HEK293T (cell line): ENCODE results near the gene PLEKHG4.

Source experiments
- CTCF ChIA-PET: fragments of 350-600 bp; formaldehyde crosslinking; extraction: SDS; loops from one replicate; lab custom pipeline; 2021; ENCODE audit warnings: antibody characterized with exemption, inconsistent platforms; lab: Yijun Ruan, JAX
- POLR2A ChIA-PET: fragments of 350-600 bp; formaldehyde crosslinking; extraction: SDS; loops from one replicate; lab custom pipeline; 2020; ENCODE audit warnings: antibody characterized with exemption, inconsistent platforms; lab: Yijun Ruan, JAX
- DNase-seq: peaks from one replicate; pipeline ENCODE4 v3.0.0; 2012; ENCODE audit warnings: mixed read lengths; ENCODE audit errors: extremely low spot score
- ARNT ChIP-seq: fragments of 450-650 bp; IDR thresholded peaks from 2 replicates; pipeline ENCODE4 v1.6.1; 2017; ENCODE audit warnings: mild to moderate bottlenecking
- BHLHE40 ChIP-seq: fragments of 450-650 bp; IDR thresholded peaks from 2 replicates; pipeline ENCODE4 v1.6.1; 2016; ENCODE audit warnings: mild to moderate bottlenecking, moderate library complexity, borderline replicate concordance
- CTBP1 ChIP-seq: fragments of 450-650 bp; IDR thresholded peaks from 2 replicates; pipeline ENCODE4 v1.6.1; 2016; ENCODE audit warnings: borderline replicate concordance
- ELF4 ChIP-seq: fragments of 450-650 bp; IDR thresholded peaks from 2 replicates; pipeline ENCODE4 v1.6.1; 2017; ENCODE audit warnings: antibody characterized with exemption
- FOXA1 ChIP-seq: fragments of 450-650 bp; IDR thresholded peaks from 2 replicates; pipeline ENCODE4 v1.6.1; 2016; ENCODE audit warnings: mild to moderate bottlenecking
- FOXK2 ChIP-seq: fragments of 450-650 bp; IDR thresholded peaks from 2 replicates; pipeline ENCODE4 v1.6.1; 2016; ENCODE audit warnings: mild to moderate bottlenecking
- FOXM1 ChIP-seq: fragments of 450-650 bp; IDR thresholded peaks from 2 replicates; pipeline ENCODE4 v1.6.1; 2017; ENCODE audit warnings: mild to moderate bottlenecking, borderline replicate concordance
- HDGF ChIP-seq: fragments of 450-650 bp; IDR thresholded peaks from 2 replicates; pipeline ENCODE4 v1.6.1; 2017; ENCODE audit warnings: antibody characterized with exemption, borderline replicate concordance
- L3MBTL2 ChIP-seq: fragments of 450-650 bp; conservative IDR thresholded peaks from 2 replicates; pipeline ENCODE4 v1.6.1; 2016; ENCODE audit warnings: mild to moderate bottlenecking
- LEF1 ChIP-seq: fragments of 450-650 bp; IDR thresholded peaks from 2 replicates; pipeline ENCODE4 v1.6.1; 2017; ENCODE audit warnings: mild to moderate bottlenecking, borderline replicate concordance
- NFRKB ChIP-seq: fragments of 450-650 bp; IDR thresholded peaks from 2 replicates; pipeline ENCODE4 v1.6.1; 2016; ENCODE audit warnings: mild to moderate bottlenecking, moderate library complexity
- PKNOX1 ChIP-seq: fragments of 450-650 bp; IDR thresholded peaks from 2 replicates; pipeline ENCODE4 v1.6.1; 2016
- SP1 ChIP-seq: fragments of 450-650 bp; IDR thresholded peaks from 2 replicates; pipeline ENCODE4 v1.6.1; 2017
- SUZ12 ChIP-seq: fragments of 450-650 bp; IDR thresholded peaks from 2 replicates; pipeline ENCODE4 v1.6.1; 2016; ENCODE audit warnings: mild to moderate bottlenecking
- TARDBP ChIP-seq: fragments of 450-650 bp; IDR thresholded peaks from 2 replicates; pipeline ENCODE4 v1.6.1; 2016
- ZNF384 ChIP-seq: fragments of 450-650 bp; IDR thresholded peaks from 2 replicates; pipeline ENCODE4 v1.6.1; 2016

Gene PLEKHG4

GRCh38 chr16:67326115-67326471 is 46.8 kb downstream of the PLEKHG4 start:
- TF ChIP-seq ELF4: no peak
- TF ChIP-seq ARNT: no peak
- no peak for TF ChIP-seq ZNF384
- TF ChIP-seq BHLHE40: no peak
- no peak for TF ChIP-seq L3MBTL2
- no peak for TF ChIP-seq NFRKB
- no peak for TF ChIP-seq TARDBP
- no peak for TF ChIP-seq SUZ12
- TF ChIP-seq FOXA1: no peak
- no peak for TF ChIP-seq PKNOX1
- TF ChIP-seq FOXK2: no peak
- no peak for TF ChIP-seq LEF1
- TF ChIP-seq SP1: no peak
- no peak for TF ChIP-seq CTBP1
- no peak for TF ChIP-seq FOXM1
- TF ChIP-seq HDGF: no peak
- no peak for DNase-seq
- CTCF ChIA-PET: interaction anchor here (0.7 to 2.4 kb wide), 8 partner anchors 11 to 721 kb away, joined by 3 to 11 read pairs (median 4); no protein-coding TSS in a partner anchor
- POLR2A ChIA-PET: interaction anchor here (1.0 to 2.1 kb wide), 5 partner anchors 11 to 155 kb away, joined by 3 to 9 read pairs (median 3); partner anchors contain the start of gene ATP6V0D1

GRCh38 chr16:67326472-67327309 is 47.4 kb downstream of the PLEKHG4 start, which contains the start of the genes KCTD19 and LRRC36:
Gene KCTD19 (minus strand): TSS chr16:67326741. CDS start chr16:67326707, 34 bp downstream.
Gene LRRC36 (plus strand): TSS chr16:67326815. CDS start chr16:67326863, 48 bp downstream.
- DNase-seq: peak; percentile 99
- ChIA-PET CTCF (interaction anchor here (0.7 to 2.4 kb wide), 7 partner anchors 12 to 123 kb away, joined by 3 to 11 read pairs (median 5); no protein-coding TSS in a partner anchor), POLR2A (interaction anchor here (0.5 to 2.1 kb wide), 7 partner anchors 9 to 155 kb away, joined by 3 to 9 read pairs (median 4); partner anchors contain the start of gene ATP6V0D1)
- TF ChIP-seq HDGF (no peak), LEF1 (no peak), CTBP1 (no peak)

GRCh38 chr16:67327743-67328142 is 48.4 kb downstream of the PLEKHG4 start:
- CTCF ChIA-PET: interaction anchor here (0.9 to 2.4 kb wide), 4 partner anchors 12 to 100 kb away, joined by 3 to 11 read pairs (median 6); partner anchors contain the start of gene ZDHHC1
- TF ChIP-seq L3MBTL2: no peak
- no peak for TF ChIP-seq CTBP1
- no peak for TF ChIP-seq NFRKB
- TF ChIP-seq ARNT: no peak
- no peak for DNase-seq
- POLR2A ChIA-PET: interaction anchor here (2.1 kb wide), 1 partner anchor 13 kb away, joined by 9 read pairs; no protein-coding TSS in a partner anchor

- TF ChIP-seq HDGF: no peak
- TF ChIP-seq FOXM1: no peak
- TF ChIP-seq LEF1: no peak
- TF ChIP-seq SUZ12: no peak
- TF ChIP-seq BHLHE40: no peak
- no peak for DNase-seq
- CTCF ChIA-PET: no interaction called here
- POLR2A ChIA-PET: no interaction called here
Measured at GRCh38 chr16:67329901-67330300, 50.6 kb downstream of the PLEKHG4 start.

- DNase-seq: no peak
- POLR2A ChIA-PET: no interaction called here
- CTCF ChIA-PET: no interaction called here
- TF ChIP-seq SUZ12 (no peak), ARNT (no peak), SP1 (no peak), ZNF384 (no peak), FOXA1 (no peak), FOXM1 (no peak), HDGF (no peak), LEF1 (no peak), ELF4 (no peak), BHLHE40 (no peak), NFRKB (no peak), L3MBTL2 (no peak), CTBP1 (no peak), FOXK2 (no peak), PKNOX1 (no peak), TARDBP (no peak)
Measured at GRCh38 chr16:67333315-67333714, 54.0 kb downstream of the PLEKHG4 start.

- ChIA-PET CTCF (no interaction called here), POLR2A (interaction anchor here (0.8 kb wide), 1 partner anchor 9 kb away, joined by 4 read pairs; the partner anchor contains the start of gene LRRC36)
- TF ChIP-seq ELF4: no peak
- TF ChIP-seq ARNT: no peak
- TF ChIP-seq HDGF: no peak
- TF ChIP-seq BHLHE40: no peak
- TF ChIP-seq NFRKB: no peak
- no peak for TF ChIP-seq TARDBP
- TF ChIP-seq FOXK2: no peak
- no peak for TF ChIP-seq L3MBTL2
- TF ChIP-seq LEF1: no peak
- DNase-seq: no peak
Measured at GRCh38 chr16:67336116-67336515, 56.8 kb downstream of the PLEKHG4 start.
